Liver (tissue), 9 donors: ENCODE results near the gene MMP25. TPM values are rescaled to one million over a fixed set of nuclear protein-coding genes. Genes with fewer than 3 reads are reported as not detected.
"Not testable (repeated sequence)": the region's sequence is repeated elsewhere in the genome, so short reads cannot be mapped to it uniquely, and the experiment has no call there.

ENCODE experiments used
- DNase-seq: peaks from one replicate; pipeline ENCODE4 v3.0.0-alpha.2; 2017; ENCODE audit warnings: low spot score
- H3K27ac ChIP-seq, 2 donors: one replicate each; pipeline ENCODE4 v1.7.0; 2013; ENCODE audit warnings: inconsistent platforms in 2 of 2, low read length in 2 of 2, control low read depth in 1 of 2, low read depth in 1 of 2, mild to moderate bottlenecking in 1 of 2
- H3K27me3 ChIP-seq, 4 donors: one replicate each; pipeline versions ENCODE4 v1.6.1 to v1.7.0; 2013; ENCODE audit warnings: low read length in 3 of 4, inconsistent platforms in 1 of 4, mild to moderate bottlenecking in 1 of 4, moderate library complexity in 1 of 4; ENCODE audit not compliant: control insufficient read depth in 4 of 4, insufficient read depth in 4 of 4
- H3K36me3 ChIP-seq, 4 donors: one replicate each; pipeline versions ENCODE4 v1.6.1 to v1.7.0; 2013; ENCODE audit warnings: low read length in 3 of 4, mild to moderate bottlenecking in 3 of 4, low read depth in 1 of 4, moderate library complexity in 1 of 4; ENCODE audit not compliant: control insufficient read depth in 4 of 4, insufficient read depth in 3 of 4
- H3K4me1 ChIP-seq, 4 donors: one replicate each; pipeline versions ENCODE4 v1.6.1 to v1.7.0; 2013; ENCODE audit warnings: low read length in 3 of 4, mild to moderate bottlenecking in 3 of 4, moderate library complexity in 1 of 4; ENCODE audit not compliant: control insufficient read depth in 4 of 4, insufficient read depth in 4 of 4
- H3K4me3 ChIP-seq, 3 donors: one replicate each; pipeline versions ENCODE4 v1.6.1 to v1.7.0; 2013; ENCODE audit warnings: low read length in 3 of 3, control low read depth in 1 of 3, low read depth in 1 of 3, mild to moderate bottlenecking in 1 of 3
- H3K9ac ChIP-seq, 2 donors: one replicate each; pipeline ENCODE4 v1.7.0; 2013; ENCODE audit warnings: low read length in 2 of 2, mild to moderate bottlenecking in 2 of 2, moderate library complexity in 2 of 2, control low read depth in 1 of 2, low read depth in 1 of 2
- H3K9me3 ChIP-seq, 4 donors: one replicate each; pipeline versions ENCODE4 v1.6.1 to v1.7.0; 2013; ENCODE audit warnings: low read length in 3 of 4; ENCODE audit not compliant: control insufficient read depth in 4 of 4
- FOXA1 ChIP-seq: IDR thresholded peaks from 2 replicates; pipeline ENCODE4 v1.6.1; 2016; ENCODE audit warnings: antibody characterized with exemption
- FOXA2 ChIP-seq: IDR thresholded peaks from 2 replicates; pipeline ENCODE4 v1.6.1; 2016; ENCODE audit warnings: antibody characterized with exemption
- GABPA ChIP-seq, 2 donors: IDR thresholded peaks in 1 of 2; conservative IDR thresholded peaks in 1 of 2; 2 replicates each; pipeline ENCODE4 v1.6.1; 2016; ENCODE audit warnings: antibody characterized with exemption in 2 of 2, mild to moderate bottlenecking in 1 of 2, moderate library complexity in 1 of 2
- NR2F2 ChIP-seq: IDR thresholded peaks from 2 replicates; pipeline ENCODE4 v1.6.1; 2016; ENCODE audit warnings: antibody characterized with exemption
- TAF1 ChIP-seq: conservative IDR thresholded peaks from 2 replicates; pipeline ENCODE4 v1.6.1; 2016; ENCODE audit warnings: antibody characterized with exemption, mild to moderate bottlenecking
- WGBS: extraction: QIAGEN DNeasy Blood & Tissue Kit; methylation state at CpG from one replicate; pipeline ENCODE4 v1.1.7; 2013; 5-methylcytosine and 5-hydroxymethylcytosine counted together
- polyA plus RNA-seq, 2 donors: library from polyadenylated mRNA; stranded (reverse) in 1 of 2; unstranded in 1 of 2; fragments of 200-250 nt in 1 of 2; fragments of >200 nt in 1 of 2; fragmentation: Nextera tagmentation in 1 of 2; extraction: Ambion mirVana in 1 of 2; gene quantifications; one replicate each; pipeline versions ENCODE4 v1.2.1 to v1.2.3, GENCODE V29; 2013 to 2015
- total RNA-seq, 2 donors: library from RNA; depleted of rRNA; stranded (reverse); fragments of >200 nt; gene quantifications; one replicate each; pipeline ENCODE4 v1.2.3, GENCODE V29; 2014
- TF ChIP-seq, protein P1 (sequence below): IDR thresholded peaks from 2 replicates; pipeline ENCODE4 v1.6.1; 2016; ENCODE audit warnings: antibody characterized with exemption, mild to moderate bottlenecking
- donor health status: healthy.
- donor health status: healthy.
- donor health status: healthy.
- donor health status: healthy.
- donor health status: healthy.

The MMP25 gene
- total and polyA plus RNA-seq, 4 donors = 0.47 to 2.7 (median 0.96) TPM

DNA sequence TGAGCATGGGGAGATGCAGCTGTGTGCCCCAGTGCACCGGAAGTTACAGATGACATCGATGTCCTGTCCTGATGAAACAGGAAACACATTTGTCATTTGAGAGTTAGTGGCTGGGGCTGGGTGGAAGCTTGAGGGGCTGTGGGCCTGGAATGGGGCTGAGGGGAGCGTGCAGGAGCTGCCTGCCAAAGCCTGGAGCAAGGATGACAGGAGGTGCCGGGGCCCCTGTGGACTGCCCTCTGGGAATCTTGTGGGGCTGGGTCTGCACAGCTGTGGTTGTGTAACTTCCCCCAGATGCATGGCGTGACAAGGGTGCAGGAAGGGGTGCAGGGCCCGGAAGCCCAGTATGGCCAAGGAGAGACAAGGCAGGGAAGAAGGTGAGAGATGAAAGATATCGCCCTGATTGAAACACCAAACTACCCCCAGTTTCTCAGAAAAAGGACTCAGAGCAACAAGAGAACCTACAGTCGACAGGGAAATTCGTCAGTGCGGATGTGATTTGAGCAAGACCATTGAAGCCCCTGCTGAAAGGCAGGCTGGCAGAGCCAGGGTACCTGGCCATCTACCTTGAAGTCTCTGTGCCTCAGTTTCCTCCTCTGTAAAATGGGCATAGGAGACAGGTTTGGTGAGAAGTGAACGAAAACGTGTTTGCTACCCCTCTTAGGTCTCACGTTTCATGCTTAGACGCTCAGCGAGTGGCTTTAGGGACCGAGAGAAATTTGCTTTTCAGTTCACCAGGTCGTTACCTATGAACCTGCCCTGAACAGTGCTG lies 8.8 kb downstream of the MMP25 start:
- TF ChIP-seq, protein P1, sequence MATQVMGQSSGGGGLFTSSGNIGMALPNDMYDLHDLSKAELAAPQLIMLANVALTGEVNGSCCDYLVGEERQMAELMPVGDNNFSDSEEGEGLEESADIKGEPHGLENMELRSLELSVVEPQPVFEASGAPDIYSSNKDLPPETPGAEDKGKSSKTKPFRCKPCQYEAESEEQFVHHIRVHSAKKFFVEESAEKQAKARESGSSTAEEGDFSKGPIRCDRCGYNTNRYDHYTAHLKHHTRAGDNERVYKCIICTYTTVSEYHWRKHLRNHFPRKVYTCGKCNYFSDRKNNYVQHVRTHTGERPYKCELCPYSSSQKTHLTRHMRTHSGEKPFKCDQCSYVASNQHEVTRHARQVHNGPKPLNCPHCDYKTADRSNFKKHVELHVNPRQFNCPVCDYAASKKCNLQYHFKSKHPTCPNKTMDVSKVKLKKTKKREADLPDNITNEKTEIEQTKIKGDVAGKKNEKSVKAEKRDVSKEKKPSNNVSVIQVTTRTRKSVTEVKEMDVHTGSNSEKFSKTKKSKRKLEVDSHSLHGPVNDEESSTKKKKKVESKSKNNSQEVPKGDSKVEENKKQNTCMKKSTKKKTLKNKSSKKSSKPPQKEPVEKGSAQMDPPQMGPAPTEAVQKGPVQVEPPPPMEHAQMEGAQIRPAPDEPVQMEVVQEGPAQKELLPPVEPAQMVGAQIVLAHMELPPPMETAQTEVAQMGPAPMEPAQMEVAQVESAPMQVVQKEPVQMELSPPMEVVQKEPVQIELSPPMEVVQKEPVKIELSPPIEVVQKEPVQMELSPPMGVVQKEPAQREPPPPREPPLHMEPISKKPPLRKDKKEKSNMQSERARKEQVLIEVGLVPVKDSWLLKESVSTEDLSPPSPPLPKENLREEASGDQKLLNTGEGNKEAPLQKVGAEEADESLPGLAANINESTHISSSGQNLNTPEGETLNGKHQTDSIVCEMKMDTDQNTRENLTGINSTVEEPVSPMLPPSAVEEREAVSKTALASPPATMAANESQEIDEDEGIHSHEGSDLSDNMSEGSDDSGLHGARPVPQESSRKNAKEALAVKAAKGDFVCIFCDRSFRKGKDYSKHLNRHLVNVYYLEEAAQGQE = no peak
- TF ChIP-seq NR2F2 = no peak
- Histone ChIP-seq H3K4me1 (peaks cover 5 to 16% (median 13%) of the 10 kb centered on the region in 4 donors), H3K36me3 (peaks cover 0 to 2% (median 0%) of the 10 kb centered on the region in 4 donors), H3K4me3 (no peak overlapping the region), H3K9ac (no peak overlapping the region), H3K27ac (no peak overlapping the region), H3K9me3 (no peaks in the 10 kb centered on the region), H3K27me3 (no peaks in the 10 kb centered on the region)
- 83% methylated on average over 17 of the region's 17 CpGs for WGBS
- no peak for DNase-seq

DNA sequence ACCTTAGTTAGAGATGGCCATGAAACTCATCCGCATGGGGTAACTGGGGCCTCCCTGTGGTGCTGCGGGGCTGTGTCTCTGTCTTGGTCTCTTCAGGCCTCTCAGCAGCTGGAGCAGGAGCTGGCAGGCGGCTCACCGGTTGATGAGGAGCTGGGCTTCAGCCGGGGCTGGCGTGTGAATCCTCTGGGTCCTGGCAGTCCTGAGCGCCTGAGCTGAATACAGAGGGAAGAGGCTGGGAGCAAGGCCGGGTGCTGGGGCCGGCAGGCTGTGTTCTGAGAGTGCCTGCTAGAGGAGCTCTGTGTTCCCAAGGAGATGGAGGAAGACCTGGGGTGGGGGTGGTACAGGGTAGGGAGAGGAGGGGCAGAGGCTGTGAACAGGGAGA lies 9.4 kb downstream of the MMP25 start:
- not testable (repeated sequence) for DNase-seq, H3K36me3 ChIP-seq, H3K4me3 ChIP-seq, H3K9me3 ChIP-seq, H3K27ac ChIP-seq, H3K9ac ChIP-seq, H3K27me3 ChIP-seq
- H3K4me1 ChIP-seq = peaks cover 6 to 18% (median 18%) of the 10 kb centered on the region in 4 donors
- 78% methylated on average over 9 of the region's 9 CpGs for WGBS

DNA sequence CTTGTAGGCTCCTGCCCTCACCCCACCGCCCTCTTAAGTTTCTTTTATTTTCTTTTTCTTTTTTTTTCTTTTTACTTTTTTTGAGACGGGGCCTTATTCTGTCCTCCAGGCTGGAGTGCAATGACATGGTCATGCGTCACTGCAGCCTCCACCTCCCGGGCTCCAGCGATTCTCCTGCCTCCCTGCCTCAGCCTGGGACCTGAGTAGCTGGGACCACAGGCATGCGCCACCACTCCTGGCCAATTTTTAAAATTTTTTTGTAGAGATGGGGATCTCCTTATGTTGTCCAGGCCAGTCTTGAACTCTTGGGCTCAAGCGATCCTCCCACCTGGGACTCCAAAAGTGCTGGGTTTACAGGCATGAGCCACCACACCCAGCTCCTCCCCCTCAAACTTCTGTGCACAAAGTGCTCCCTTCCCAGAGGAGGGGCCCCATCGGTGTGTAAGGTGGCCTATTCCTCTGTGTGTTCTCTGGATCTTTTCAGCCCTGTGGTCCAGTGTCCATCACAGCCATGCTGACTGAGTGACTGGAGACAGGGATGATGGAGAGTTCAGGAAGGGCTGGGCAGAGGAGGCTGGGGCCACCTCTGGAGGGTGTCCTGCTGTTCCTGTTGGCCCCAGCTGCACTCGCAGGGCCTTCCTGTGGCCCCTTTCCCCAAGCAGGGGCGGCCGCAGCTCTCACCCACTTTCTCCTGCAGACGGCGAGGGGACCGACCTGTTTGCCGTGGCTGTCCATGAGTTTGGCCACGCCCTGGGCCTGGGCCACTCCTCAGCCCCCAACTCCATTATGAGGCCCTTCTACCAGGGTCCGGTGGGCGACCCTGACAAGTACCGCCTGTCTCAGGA lies 10.2 kb downstream of the MMP25 start:
- H3K9ac ChIP-seq = no peak overlapping the region
- H3K9me3 ChIP-seq = no peaks in the 10 kb centered on the region
- no peak overlapping the region for H3K27ac ChIP-seq
- no peak overlapping the region for H3K4me3 ChIP-seq
- no peak for TF ChIP-seq FOXA2
- TF ChIP-seq GABPA (IDR thresholded peaks at IDR 0.05 in 1 of 2, conservative IDR thresholded peaks at IDR 0.05 in 1 of 2) = no peak
- TF ChIP-seq TAF1 = no peak
- no peak for TF ChIP-seq FOXA1
- 88% methylated on average over 19 of the region's 19 CpGs for WGBS
- DNase-seq = no peak
- peaks cover 0 to 2% (median 0%) of the 10 kb centered on the region in 4 donors for H3K36me3 ChIP-seq
- peaks cover 6 to 18% (median 18%) of the 10 kb centered on the region in 4 donors for H3K4me1 ChIP-seq
- no peaks in the 10 kb centered on the region for H3K27me3 ChIP-seq
